H1 (cell line): ENCODE results near the gene SYVN1. TPM values are rescaled to one million over a fixed set of nuclear protein-coding genes. Genes with fewer than 3 reads are reported as not detected.

Experiments used
- CBX5 ChIP-seq: fragments of 300-800, 300-1000 bp; sonication (generic); IDR thresholded peaks from 2 replicates; pipeline ENCODE4 v1.7.1; 2016; ENCODE audit warnings: antibody characterized with exemption, low read length, low read depth
- CHD7 ChIP-seq: fragments of 300-600 bp; sonication (generic); IDR thresholded peaks from 2 replicates; pipeline ENCODE4 v1.7.1; 2012; ENCODE audit warnings: low read length, moderate library complexity, mild to moderate bottlenecking, inconsistent platforms; ENCODE audit not compliant: insufficient replicate concordance
- CTBP2 ChIP-seq: IDR thresholded peaks from 2 replicates; pipeline ENCODE4 v1.7.0; 2011; ENCODE audit warnings: borderline replicate concordance, mild to moderate bottlenecking, moderate library complexity, mixed read lengths, low read length; ENCODE audit not compliant: insufficient read depth, insufficient read length
- E2F6 ChIP-seq: IDR thresholded peaks from 2 replicates; pipeline ENCODE4 v1.6.1; 2012; ENCODE audit warnings: inconsistent platforms
- EGR1 ChIP-seq: IDR thresholded peaks from 2 replicates; pipeline ENCODE4 v1.6.1; 2011; ENCODE audit warnings: low read depth, low read length, borderline replicate concordance
- HDAC6 ChIP-seq: IDR thresholded peaks from one replicate; pipeline ENCODE4 v1.7.1; 2012; ENCODE audit warnings: low read depth, mild to moderate bottlenecking, inconsistent platforms, low read length, moderate library complexity
- KDM4A ChIP-seq: IDR thresholded peaks from one replicate; pipeline ENCODE4 v1.7.1; 2012; ENCODE audit warnings: low read depth, mild to moderate bottlenecking, moderate library complexity, low read length, inconsistent platforms; ENCODE audit not compliant: severe bottlenecking
- POLR2A ChIP-seq, 2 experiments: IDR thresholded peaks; 1 replicate in 1 of 2; 2 replicates in 1 of 2; pipeline ENCODE4 v1.6.1; 2011; ENCODE audit warnings: low read depth in 2 of 2, low read length in 2 of 2, mild to moderate bottlenecking in 2 of 2; ENCODE audit errors: control extremely low read depth in 1 of 2
- YY1 ChIP-seq: IDR thresholded peaks from 2 replicates; pipeline ENCODE4 v1.6.1; 2011; ENCODE audit warnings: low read depth, mild to moderate bottlenecking, low read length
- polyA plus RNA-seq, 7 experiments: library from polyadenylated mRNA; depleted of rRNA in 3 of 7; stranded (reverse) in 5 of 7; unstranded in 2 of 7; fragments of >200 nt in 5 of 7; fragments of 200-250 nt in 2 of 7; gene quantifications; 1 replicate in 5 of 7; 2 replicates in 1 of 7; 4 replicates in 1 of 7; pipeline versions ENCODE4 v1.2.1 to v1.2.3, GENCODE V29; 2011 to 2013; ENCODE audit warnings: missing spikeins in 2 of 7, mixed read lengths in 2 of 7
- total RNA-seq: library from RNA; stranded (reverse); fragmentation: NEBNext Ultra II Directional; extraction: Animal tissue kit (Norgen Biotek cat#: 25700); gene quantifications from 2 replicates; pipeline ENCODE4 v1.2.1, GENCODE V29; 2021

SYVN1 gene
- total and polyA plus RNA-seq, 2 of the 8 experiments (the other 6 are each of a cell fraction or from before 2014, with no cell fraction given), result 27.8 to 29.4 TPM

DNA sequence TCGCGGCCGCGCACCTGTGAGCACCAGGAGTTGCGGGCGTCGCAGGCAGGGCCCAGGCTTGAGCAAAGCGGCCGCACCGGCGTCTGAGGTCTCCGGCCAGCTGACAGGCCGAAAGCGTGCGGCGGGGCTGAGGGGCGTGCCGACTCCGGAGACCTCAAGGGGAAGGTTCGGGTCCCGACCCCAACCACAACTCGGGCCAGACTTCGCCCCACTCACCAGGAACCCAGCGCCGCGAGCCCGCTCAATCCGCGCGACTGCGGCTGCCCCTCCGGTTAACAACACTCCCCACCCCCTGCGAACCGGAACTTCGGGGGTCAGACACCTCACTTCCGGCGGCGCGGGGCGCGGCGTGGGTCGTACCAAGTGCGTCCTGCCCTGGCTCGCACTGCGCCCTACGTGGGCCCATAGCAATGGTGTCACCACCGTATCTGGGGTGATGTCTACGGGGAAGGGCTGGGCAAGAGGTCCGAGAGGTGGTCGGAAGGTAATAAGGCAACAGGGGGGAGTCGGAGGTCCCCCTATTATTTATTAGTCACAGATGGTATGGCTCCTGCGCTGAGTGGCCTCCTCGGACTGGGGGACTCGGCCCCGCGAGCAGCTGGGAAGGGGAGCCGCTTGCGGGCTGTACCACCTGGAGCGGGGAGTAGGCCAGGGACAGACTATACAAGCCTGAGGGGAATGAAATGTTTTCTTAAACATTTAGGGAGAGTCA lies at the start of gene SYVN1 (continued):
- TF ChIP-seq CTBP2 (no peak), E2F6 (no peak), CBX5 (no peak), KDM4A (peak; percentile 72), CHD7 (no peak), POLR2A (IDR thresholded peaks at IDR 0.05; ENCODE audit: control extremely low read depth in 1 of 2, low read depth in 2 of 2, low read length in 2 of 2) (no peak; a peak in 1 of 3 replicates), EGR1 (no peak), HDAC6 (no peak), YY1 (no peak)
